HG02610 (cell line): Measurements from ENCODE around the gene BMPER.
"Not testable (repeated sequence)": the region's sequence is repeated elsewhere in the genome, so short reads cannot be mapped to it uniquely, and the experiment has no call there.

ENCODE experiments used
- ATAC-seq: cut with Tn5 transposase; IDR thresholded peaks from one replicate; pipeline ENCODE4 v1.9.1; 2021; ENCODE audit warnings: mild to moderate bottlenecking, moderate library complexity; ENCODE audit not compliant: unreplicated experiment

The BMPER gene

GRCh38 chr7:34165927-34166550 is 260.7 kb downstream of the BMPER start:
- ATAC-seq, result no peak

GRCh38 chr7:34168013-34168412 is 262.7 kb downstream of the BMPER start:
- no peak for ATAC-seq

- ATAC-seq, result not testable (repeated sequence)
These were observed 269.6 kb downstream of the BMPER start for GRCh38 chr7:34174688-34175616.

- no peak for ATAC-seq
These were observed 270.5 kb downstream of the BMPER start for GRCh38 chr7:34175837-34176236.

- no peak for ATAC-seq
These were observed 272.1 kb downstream of the BMPER start for GRCh38 chr7:34177476-34177875.

- ATAC-seq, result no peak
These were observed 276.1 kb downstream of the BMPER start for GRCh38 chr7:34181271-34181958.

- ATAC-seq, result no peak
These were observed 279.1 kb downstream of the BMPER start for GRCh38 chr7:34184466-34184865.

GRCh38 chr7:34187798-34188307 is 282.5 kb downstream of the BMPER start:
- ATAC-seq, result no peak

- no peak for ATAC-seq
These were observed 283.7 kb downstream of the BMPER start for GRCh38 chr7:34189031-34189430.

GRCh38 chr7:34190299-34190698 is 285.0 kb downstream of the BMPER start:
- ATAC-seq, result no peak

GRCh38 chr7:34191162-34191561 is 285.8 kb downstream of the BMPER start:
- no peak for ATAC-seq

- ATAC-seq, result no peak
These were observed 286.6 kb downstream of the BMPER start for GRCh38 chr7:34191771-34192479.

GRCh38 chr7:34192906-34193305 is 287.6 kb downstream of the BMPER start:
- ATAC-seq, result no peak

GRCh38 chr7:34198231-34198641 is 292.9 kb downstream of the BMPER start:
- no peak for ATAC-seq
